ENCODE measurements around the gene TOP3B. TPM values are rescaled to one million over a fixed set of nuclear protein-coding genes. Genes with fewer than 3 reads are reported as not detected.

The TOP3B gene
- total and polyA plus RNA-seq, 2 experiments from 2014 or later = 35.7 to 77.7 TPM

DNA sequence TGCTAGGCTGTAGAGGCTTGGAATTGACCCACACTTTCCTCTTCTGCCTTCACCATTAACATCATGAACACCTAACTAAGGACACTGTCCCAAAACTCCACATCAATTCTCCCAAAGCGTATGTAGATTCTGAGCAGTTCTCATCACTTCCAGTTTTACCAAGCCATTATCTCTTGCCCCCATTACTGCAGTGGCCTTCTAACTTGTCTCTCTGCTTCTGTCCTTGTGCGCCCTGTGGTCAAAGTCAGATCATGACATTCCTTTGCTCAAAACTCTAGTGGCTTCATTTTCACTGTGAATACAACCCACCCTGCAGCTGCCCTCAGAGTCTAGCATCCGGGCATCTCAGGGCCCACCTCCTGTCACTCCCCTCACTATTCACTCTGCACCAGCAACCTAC is 13.1 kb upstream of the TOP3B start:
- Histone ChIP-seq H3K27ac (ENCODE audit: low read depth) (no peak overlapping the region), H3K9me2 (ENCODE audit: insufficient read depth) (no peaks in the 10 kb centered on the region), H4K20me1 (replicated peaks; ENCODE audit: insufficient read depth) (no peaks in the 10 kb centered on the region), H3K4me3 (no peak overlapping the region), H3K36me3 (ENCODE audit: insufficient read depth) (no peaks in the 10 kb centered on the region), H3K4me1 (ENCODE audit: insufficient read depth) (no peaks in the 10 kb centered on the region), H2AFZ (no peak overlapping the region), H3F3A (replicated peaks; ENCODE audit: low read depth) (no peaks in the 10 kb centered on the region), H3K4me2 (no peak overlapping the region), H3K27me3 (ENCODE audit: insufficient read depth) (peaks cover 100% of the 10 kb centered on the region), H3K79me2 (replicated peaks; ENCODE audit: insufficient read depth) (no peaks in the 10 kb centered on the region)
- H3K27ac Mint-ChIP-seq = no peak overlapping the region
- no peak for TF ChIP-seq REST (IDR thresholded peaks at IDR 0.05; ENCODE audit: unreplicated experiment)
- TF ChIP-seq ZNF114 (CRISPR knock-in tag; IDR thresholded peaks at IDR 0.05) = no peak
- TF ChIP-seq JUNB (IDR thresholded peaks at IDR 0.05; ENCODE audit: unreplicated experiment) = no peak
- TF ChIP-seq ZNF462 (CRISPR knock-in tag; IDR thresholded peaks at IDR 0.05) = no peak
- ATAC-seq (no peak), DNase-seq (ENCODE audit: low spot score) (no peak)
- H3K4me1 Mint-ChIP-seq = no peaks in the 10 kb centered on the region
- no peaks in the 10 kb centered on the region for H3K9me3 Mint-ChIP-seq
- H3K36me3 Mint-ChIP-seq (ENCODE audit: low read depth) = no peaks in the 10 kb centered on the region; the same call in 2 of the 3 replicates
- H3K27me3 Mint-ChIP-seq (ENCODE audit: insufficient read depth, low read depth, poor library complexity) = peaks cover 84% of the 10 kb centered on the region
- H3K4me3 Mint-ChIP-seq = no peak overlapping the region

All from GM23338 (cell line).